Upper lobe of left lung (tissue), 6 donors: ENCODE measurements around the gene MAGI2. TPM values are rescaled to one million over a fixed set of nuclear protein-coding genes. Genes with fewer than 3 reads are reported as not detected.

ENCODE experiments used
- ATAC-seq, 2 donors: fragments of 200-7000 bp; cut with Tn5 transposase; one replicate each; pipeline ENCODE4 v1.9.1; 2022; ENCODE audit warnings: mild to moderate bottlenecking in 2 of 2, moderate library complexity in 2 of 2; ENCODE audit not compliant: low FRiP score in 2 of 2
- DNase-seq, 2 donors: peaks; one replicate each; pipeline ENCODE4 v3.0.0-alpha.2; 2019 to 2020
- H3K27ac ChIP-seq, 4 donors: fragments of 200-600 bp; sonication (generic); one replicate each; pipeline ENCODE4 v1.5.1; 2016 to 2019
- H3K27me3 ChIP-seq, 4 donors: fragments of 200-600 bp; sonication (generic); one replicate each; pipeline ENCODE4 v1.5.1; 2017 to 2019
- H3K36me3 ChIP-seq, 4 donors: fragments of 200-600 bp; sonication (generic); one replicate each; pipeline ENCODE4 v1.5.1; 2016 to 2019
- H3K4me1 ChIP-seq, 4 donors: fragments of 200-600 bp; sonication (generic); one replicate each; pipeline ENCODE4 v1.5.1; 2018 to 2019
- H3K4me3 ChIP-seq, 4 donors: fragments of 200-600 bp; sonication (generic); one replicate each; pipeline ENCODE4 v1.5.1; 2017 to 2019; ENCODE audit warnings: mild to moderate bottlenecking in 2 of 4, moderate library complexity in 1 of 4
- H3K9me3 ChIP-seq, 4 donors: fragments of 200-600 bp; sonication (generic); one replicate each; pipeline ENCODE4 v1.5.1; 2018 to 2019
- CTCF ChIP-seq, 6 experiments: fragments of 450-650 bp in 4 of 6; fragments of 200-600 bp in 2 of 6; sonication (generic) in 2 of 6; IDR thresholded peaks; one replicate each; pipeline ENCODE4 v1.5.1; 2016 to 2019; ENCODE audit warnings: antibody characterized with exemption in 6 of 6
- EP300 ChIP-seq, 4 donors: sonication (generic); formaldehyde crosslinking; IDR thresholded peaks; one replicate each; pipeline ENCODE4 v1.5.1; 2017; ENCODE audit warnings: antibody characterized with exemption in 4 of 4, control low read depth in 2 of 4
- POLR2A ChIP-seq, 4 donors: fragments of 450-650 bp; IDR thresholded peaks; one replicate each; pipeline ENCODE4 v1.5.1; 2016 to 2017; ENCODE audit warnings: antibody characterized with exemption in 4 of 4, mild to moderate bottlenecking in 2 of 4
- POLR2AphosphoS5 ChIP-seq, 2 donors: sonication (generic); formaldehyde crosslinking; IDR thresholded peaks; one replicate each; pipeline ENCODE4 v1.5.1; 2017; ENCODE audit warnings: antibody characterized with exemption in 2 of 2
- WGBS, 2 donors: methylation state at CpG; one replicate each; pipeline ENCODE4 v1.1.5; 2017 to 2018; 5-methylcytosine and 5-hydroxymethylcytosine counted together
- total RNA-seq, 6 donors: library from RNA; depleted of rRNA in 4 of 6; stranded (reverse); fragments of >200 nt in 4 of 6; gene quantifications; one replicate each; pipeline versions ENCODE4 v1.1.0 to v1.2.1, GENCODE V29; 2016 to 2021
- donor health status: DM: no; HTN: no; CAD: no; lungs with moderate emphysema.
- donor health status: DM: no; HTN: yes; CAD: no; lungs with severe emphysema.

The MAGI2 gene
- total RNA-seq, 6 donors from 2014 or later: 7.9 to 84.9 (median 11.8) TPM

- no peak for ATAC-seq
- Histone ChIP-seq H3K4me1 (no peaks in the 10 kb centered on the region), H3K36me3 (no peaks in the 10 kb centered on the region), H3K4me3 (no peak overlapping the region), H3K9me3 (no peaks in the 10 kb centered on the region), H3K27me3 (no peaks in the 10 kb centered on the region), H3K27ac (no peak overlapping the region)
- WGBS, 2 donors: 68 to 73% methylated on average over 3 of the region's 3 CpGs
- no peak for TF ChIP-seq POLR2AphosphoS5 (IDR thresholded peaks at IDR 0.05)
- TF ChIP-seq CTCF (IDR thresholded peaks at IDR 0.05): no peak
- TF ChIP-seq POLR2A (IDR thresholded peaks at IDR 0.05): no peak
- TF ChIP-seq EP300 (IDR thresholded peaks at IDR 0.05): no peak
- DNase-seq: no peak
These were observed 924.5 kb downstream of the MAGI2 start for GRCh38 chr7:78528964-78529363.

GRCh38 chr7:78523930-78524329 is 929.5 kb downstream of the MAGI2 start:
- Histone ChIP-seq H3K36me3 (no peaks in the 10 kb centered on the region), H3K9me3 (no peaks in the 10 kb centered on the region), H3K27ac (no peak overlapping the region), H3K4me3 (no peak overlapping the region), H3K27me3 (no peaks in the 10 kb centered on the region), H3K4me1 (no peaks in the 10 kb centered on the region)
- 63 to 74% methylated on average over 5 of the region's 5 CpGs for WGBS, 2 donors
- ATAC-seq (no peak), DNase-seq (no peak)
- TF ChIP-seq EP300 (IDR thresholded peaks at IDR 0.05) (no peak), POLR2AphosphoS5 (IDR thresholded peaks at IDR 0.05) (no peak), CTCF (IDR thresholded peaks at IDR 0.05) (no peak)

- 82 to 83% methylated on average over 3 of the region's 3 CpGs for WGBS, 2 donors
- DNase-seq: no peak
- Histone ChIP-seq H3K36me3 (no peaks in the 10 kb centered on the region), H3K4me3 (no peak overlapping the region), H3K4me1 (no peaks in the 10 kb centered on the region), H3K27ac (no peak overlapping the region), H3K27me3 (no peaks in the 10 kb centered on the region), H3K9me3 (no peaks in the 10 kb centered on the region)
- ATAC-seq: no peak
- TF ChIP-seq CTCF (IDR thresholded peaks at IDR 0.05): no peak
- no peak for TF ChIP-seq EP300 (IDR thresholded peaks at IDR 0.05)
- no peak for TF ChIP-seq POLR2A (IDR thresholded peaks at IDR 0.05)
- no peak for TF ChIP-seq POLR2AphosphoS5 (IDR thresholded peaks at IDR 0.05)
These were observed 931.5 kb downstream of the MAGI2 start for GRCh38 chr7:78521961-78522360.

GRCh38 chr7:78516450-78516849 is 937.0 kb downstream of the MAGI2 start:
- no peaks in the 10 kb centered on the region for H3K36me3 ChIP-seq
- WGBS, 2 donors: 75 to 77% methylated on average over 2 of the region's 2 CpGs
- H3K9me3 ChIP-seq: no peaks in the 10 kb centered on the region
- ATAC-seq (no peak), DNase-seq (no peak)
- TF ChIP-seq POLR2A (IDR thresholded peaks at IDR 0.05): no peak
- no peak for TF ChIP-seq EP300 (IDR thresholded peaks at IDR 0.05)
- TF ChIP-seq CTCF (IDR thresholded peaks at IDR 0.05): no peak
- TF ChIP-seq POLR2AphosphoS5 (IDR thresholded peaks at IDR 0.05): no peak
- H3K27me3 ChIP-seq: no peaks in the 10 kb centered on the region
- H3K4me3 ChIP-seq: no peak overlapping the region
- no peaks in the 10 kb centered on the region for H3K4me1 ChIP-seq
- H3K27ac ChIP-seq: no peak overlapping the region

- H3K9me3 ChIP-seq: no peaks in the 10 kb centered on the region
- no peaks in the 10 kb centered on the region for H3K4me1 ChIP-seq
- H3K36me3 ChIP-seq: no peaks in the 10 kb centered on the region
- TF ChIP-seq CTCF (IDR thresholded peaks at IDR 0.05): no peak
- no peak for TF ChIP-seq POLR2AphosphoS5 (IDR thresholded peaks at IDR 0.05)
- TF ChIP-seq POLR2A (IDR thresholded peaks at IDR 0.05): no peak
- no peak for TF ChIP-seq EP300 (IDR thresholded peaks at IDR 0.05)
- H3K4me3 ChIP-seq: no peak overlapping the region
- no peak overlapping the region for H3K27ac ChIP-seq
- H3K27me3 ChIP-seq: no peaks in the 10 kb centered on the region
- DNase-seq (no peak), ATAC-seq (no peak)
- WGBS, 2 donors: 89 to 94% methylated on average over 6 of the region's 6 CpGs
These were observed 938.8 kb downstream of the MAGI2 start for GRCh38 chr7:78514634-78515033.
